ENCODE data around the gene FREY1.

Gene FREY1

DNA sequence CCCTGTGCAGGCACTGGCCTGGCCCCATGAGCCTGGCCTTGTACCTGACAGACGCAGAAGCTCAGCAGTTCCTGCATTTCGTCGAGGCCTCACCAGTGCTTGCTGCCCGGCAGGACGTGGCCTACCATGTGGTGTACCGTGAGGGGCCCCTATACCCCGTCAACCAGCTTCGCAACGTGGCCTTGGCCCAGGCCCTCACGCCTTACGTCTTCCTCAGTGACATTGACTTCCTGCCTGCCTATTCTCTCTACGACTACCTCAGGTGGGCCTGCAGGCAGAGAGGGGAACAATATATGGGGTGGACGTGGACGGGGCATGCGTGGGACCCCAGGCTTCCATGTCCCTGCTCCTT lies 20.2 kb upstream of the FREY1 start:
- no peak for TF ChIP-seq FOXP2 (optimal IDR thresholded peaks at IDR 0.05; ENCODE audit: borderline replicate concordance, extremely low read depth, extremely low read length, insufficient read depth)
- TF ChIP-seq SIN3A (IDR thresholded peaks at IDR 0.05; ENCODE audit: borderline replicate concordance, insufficient read depth, low read length): no peak
- TF ChIP-seq POLR2AphosphoS5 (IDR thresholded peaks at IDR 0.05; ENCODE audit: low read depth, low read length): no peak
- TF ChIP-seq TAF1 (IDR thresholded peaks at IDR 0.05; ENCODE audit: borderline replicate concordance, insufficient read depth, low read length): no peak
- TF ChIP-seq, protein P1, sequence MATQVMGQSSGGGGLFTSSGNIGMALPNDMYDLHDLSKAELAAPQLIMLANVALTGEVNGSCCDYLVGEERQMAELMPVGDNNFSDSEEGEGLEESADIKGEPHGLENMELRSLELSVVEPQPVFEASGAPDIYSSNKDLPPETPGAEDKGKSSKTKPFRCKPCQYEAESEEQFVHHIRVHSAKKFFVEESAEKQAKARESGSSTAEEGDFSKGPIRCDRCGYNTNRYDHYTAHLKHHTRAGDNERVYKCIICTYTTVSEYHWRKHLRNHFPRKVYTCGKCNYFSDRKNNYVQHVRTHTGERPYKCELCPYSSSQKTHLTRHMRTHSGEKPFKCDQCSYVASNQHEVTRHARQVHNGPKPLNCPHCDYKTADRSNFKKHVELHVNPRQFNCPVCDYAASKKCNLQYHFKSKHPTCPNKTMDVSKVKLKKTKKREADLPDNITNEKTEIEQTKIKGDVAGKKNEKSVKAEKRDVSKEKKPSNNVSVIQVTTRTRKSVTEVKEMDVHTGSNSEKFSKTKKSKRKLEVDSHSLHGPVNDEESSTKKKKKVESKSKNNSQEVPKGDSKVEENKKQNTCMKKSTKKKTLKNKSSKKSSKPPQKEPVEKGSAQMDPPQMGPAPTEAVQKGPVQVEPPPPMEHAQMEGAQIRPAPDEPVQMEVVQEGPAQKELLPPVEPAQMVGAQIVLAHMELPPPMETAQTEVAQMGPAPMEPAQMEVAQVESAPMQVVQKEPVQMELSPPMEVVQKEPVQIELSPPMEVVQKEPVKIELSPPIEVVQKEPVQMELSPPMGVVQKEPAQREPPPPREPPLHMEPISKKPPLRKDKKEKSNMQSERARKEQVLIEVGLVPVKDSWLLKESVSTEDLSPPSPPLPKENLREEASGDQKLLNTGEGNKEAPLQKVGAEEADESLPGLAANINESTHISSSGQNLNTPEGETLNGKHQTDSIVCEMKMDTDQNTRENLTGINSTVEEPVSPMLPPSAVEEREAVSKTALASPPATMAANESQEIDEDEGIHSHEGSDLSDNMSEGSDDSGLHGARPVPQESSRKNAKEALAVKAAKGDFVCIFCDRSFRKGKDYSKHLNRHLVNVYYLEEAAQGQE (IDR thresholded peaks at IDR 0.05; ENCODE audit: insufficient read depth in 1 of 2, low read depth in 2 of 2, low read length in 2 of 2): no peak

DNA sequence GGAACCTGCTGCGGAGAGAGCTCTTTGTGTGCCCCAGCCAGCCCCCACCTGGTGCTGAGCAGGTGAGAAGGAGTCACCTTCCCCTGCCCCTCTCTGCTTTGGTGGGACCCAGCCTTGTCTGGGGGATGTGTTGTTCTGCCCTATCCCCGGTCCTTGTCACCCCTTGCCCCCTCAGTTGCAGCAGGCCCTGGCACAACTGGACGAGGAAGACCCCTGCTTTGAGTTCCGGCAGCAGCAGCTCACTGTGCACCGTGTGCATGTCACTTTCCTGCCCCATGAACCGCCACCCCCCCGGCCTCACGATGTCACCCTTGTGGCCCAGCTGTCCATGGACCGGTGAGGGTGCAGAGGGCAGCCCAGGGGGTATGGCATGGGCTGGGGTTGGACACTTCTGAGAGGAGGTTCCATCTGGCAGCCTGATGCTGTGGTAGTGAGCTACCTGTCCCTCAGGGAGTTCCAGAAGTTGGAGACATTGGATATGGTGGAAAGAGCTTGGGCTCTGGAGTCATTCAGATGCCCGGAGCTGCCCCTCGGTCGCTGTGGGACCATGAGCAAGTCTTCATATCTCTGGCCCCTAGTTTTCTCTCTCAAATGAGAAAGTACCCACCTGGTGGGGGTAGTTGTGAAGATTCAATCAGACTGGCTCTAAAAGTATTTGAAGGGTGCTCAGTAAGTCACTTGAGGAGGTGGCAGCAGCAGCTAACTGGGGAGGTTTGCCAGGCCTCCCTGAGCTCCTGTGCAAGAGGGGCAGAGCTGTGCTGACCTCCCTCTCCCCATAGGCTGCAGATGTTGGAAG lies 19.7 kb upstream of the FREY1 start:
- TF ChIP-seq TAF1 (IDR thresholded peaks at IDR 0.05; ENCODE audit: borderline replicate concordance, insufficient read depth, low read length) (no peak), FOXP2 (optimal IDR thresholded peaks at IDR 0.05; ENCODE audit: borderline replicate concordance, extremely low read depth, extremely low read length, insufficient read depth) (no peak), SIN3A (IDR thresholded peaks at IDR 0.05; ENCODE audit: borderline replicate concordance, insufficient read depth, low read length) (no peak), POLR2AphosphoS5 (IDR thresholded peaks at IDR 0.05; ENCODE audit: low read depth, low read length) (no peak)
- TF ChIP-seq, protein P1 (IDR thresholded peaks at IDR 0.05; ENCODE audit: insufficient read depth in 1 of 2, low read depth in 2 of 2, low read length in 2 of 2): no peak

DNA sequence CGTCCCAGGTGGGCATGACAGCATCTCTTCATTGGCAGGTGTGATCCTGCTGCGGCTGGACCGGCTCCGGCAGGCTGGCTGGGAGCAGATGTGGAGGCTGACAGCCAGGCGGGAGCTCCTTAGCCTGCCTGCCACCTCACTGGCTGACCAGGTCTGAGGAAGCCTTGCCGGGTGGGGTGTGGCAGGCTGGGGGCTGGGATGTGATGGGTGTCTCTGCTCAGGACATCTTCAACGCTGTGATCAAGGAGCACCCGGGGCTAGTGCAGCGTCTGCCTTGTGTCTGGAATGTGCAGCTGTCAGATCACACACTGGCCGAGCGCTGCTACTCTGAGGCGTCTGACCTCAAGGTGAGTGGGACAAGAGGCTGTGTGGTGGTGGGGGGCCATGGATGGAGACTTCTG lies 18.9 kb upstream of the FREY1 start:
- TF ChIP-seq SIN3A (IDR thresholded peaks at IDR 0.05; ENCODE audit: borderline replicate concordance, insufficient read depth, low read length) (no peak), FOXP2 (optimal IDR thresholded peaks at IDR 0.05; ENCODE audit: borderline replicate concordance, extremely low read depth, extremely low read length, insufficient read depth) (no peak), TAF1 (IDR thresholded peaks at IDR 0.05; ENCODE audit: borderline replicate concordance, insufficient read depth, low read length) (no peak), POLR2AphosphoS5 (IDR thresholded peaks at IDR 0.05; ENCODE audit: low read depth, low read length) (no peak)
- TF ChIP-seq, protein P1 (IDR thresholded peaks at IDR 0.05; ENCODE audit: insufficient read depth in 1 of 2, low read depth in 2 of 2, low read length in 2 of 2): no peak

DNA sequence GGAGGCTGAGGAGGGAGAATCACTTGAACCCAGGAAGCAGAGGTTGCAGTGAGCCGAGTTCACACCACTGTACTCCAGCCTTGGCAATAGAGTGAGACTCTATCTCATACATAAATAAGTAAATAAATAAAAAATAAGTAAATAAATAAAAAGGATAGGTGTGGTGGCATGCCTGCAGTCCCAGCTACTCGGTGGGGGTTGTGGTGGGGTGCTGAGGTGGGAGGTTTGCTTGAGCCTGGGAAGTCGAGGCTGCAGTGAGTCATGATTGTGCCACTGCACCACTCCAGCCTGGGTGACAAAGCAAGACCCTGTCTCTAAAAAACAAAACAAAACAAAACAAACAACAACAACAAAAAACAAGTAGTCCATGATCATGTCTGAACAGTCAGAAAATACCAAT lies 18.5 kb upstream of the FREY1 start:
- TF ChIP-seq, protein P1 (IDR thresholded peaks at IDR 0.05; ENCODE audit: insufficient read depth in 1 of 2, low read depth in 2 of 2, low read length in 2 of 2): no peak
- TF ChIP-seq FOXP2 (optimal IDR thresholded peaks at IDR 0.05; ENCODE audit: borderline replicate concordance, extremely low read depth, extremely low read length, insufficient read depth) (no peak), POLR2AphosphoS5 (IDR thresholded peaks at IDR 0.05; ENCODE audit: low read depth, low read length) (no peak), TAF1 (IDR thresholded peaks at IDR 0.05; ENCODE audit: borderline replicate concordance, insufficient read depth, low read length) (no peak), SIN3A (IDR thresholded peaks at IDR 0.05; ENCODE audit: borderline replicate concordance, insufficient read depth, low read length) (no peak)
